Coronary artery (tissue), 2 donors: ENCODE results near the gene ZDHHC6.
A peak's percentile ranks its signal among the peaks of the same experiment; 100 is the strongest.

Experiments
- DNase-seq: peaks from one replicate; pipeline ENCODE4 v3.0.0-alpha.2; 2017; ENCODE audit warnings: low spot score
- H3K27ac ChIP-seq, 2 donors: fragments of 200-600 bp; sonication (generic); one replicate each; pipeline ENCODE4 v1.5.1; 2016 to 2019
- H3K4me3 ChIP-seq: fragments of 200-600 bp; sonication (generic); 2 replicates; pipeline ENCODE4 v1.5.1; 2016; ENCODE audit warnings: mild to moderate bottlenecking, moderate library complexity
- TF ChIP-seq, protein P1 (sequence below): fragments of 200-600 bp; sonication (generic); IDR thresholded peaks from one replicate; pipeline ENCODE4 v1.5.1; 2019; ENCODE audit warnings: antibody characterized with exemption

The ZDHHC6 gene, protein sequence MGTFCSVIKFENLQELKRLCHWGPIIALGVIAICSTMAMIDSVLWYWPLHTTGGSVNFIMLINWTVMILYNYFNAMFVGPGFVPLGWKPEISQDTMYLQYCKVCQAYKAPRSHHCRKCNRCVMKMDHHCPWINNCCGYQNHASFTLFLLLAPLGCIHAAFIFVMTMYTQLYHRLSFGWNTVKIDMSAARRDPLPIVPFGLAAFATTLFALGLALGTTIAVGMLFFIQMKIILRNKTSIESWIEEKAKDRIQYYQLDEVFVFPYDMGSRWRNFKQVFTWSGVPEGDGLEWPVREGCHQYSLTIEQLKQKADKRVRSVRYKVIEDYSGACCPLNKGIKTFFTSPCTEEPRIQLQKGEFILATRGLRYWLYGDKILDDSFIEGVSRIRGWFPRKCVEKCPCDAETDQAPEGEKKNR

DNA sequence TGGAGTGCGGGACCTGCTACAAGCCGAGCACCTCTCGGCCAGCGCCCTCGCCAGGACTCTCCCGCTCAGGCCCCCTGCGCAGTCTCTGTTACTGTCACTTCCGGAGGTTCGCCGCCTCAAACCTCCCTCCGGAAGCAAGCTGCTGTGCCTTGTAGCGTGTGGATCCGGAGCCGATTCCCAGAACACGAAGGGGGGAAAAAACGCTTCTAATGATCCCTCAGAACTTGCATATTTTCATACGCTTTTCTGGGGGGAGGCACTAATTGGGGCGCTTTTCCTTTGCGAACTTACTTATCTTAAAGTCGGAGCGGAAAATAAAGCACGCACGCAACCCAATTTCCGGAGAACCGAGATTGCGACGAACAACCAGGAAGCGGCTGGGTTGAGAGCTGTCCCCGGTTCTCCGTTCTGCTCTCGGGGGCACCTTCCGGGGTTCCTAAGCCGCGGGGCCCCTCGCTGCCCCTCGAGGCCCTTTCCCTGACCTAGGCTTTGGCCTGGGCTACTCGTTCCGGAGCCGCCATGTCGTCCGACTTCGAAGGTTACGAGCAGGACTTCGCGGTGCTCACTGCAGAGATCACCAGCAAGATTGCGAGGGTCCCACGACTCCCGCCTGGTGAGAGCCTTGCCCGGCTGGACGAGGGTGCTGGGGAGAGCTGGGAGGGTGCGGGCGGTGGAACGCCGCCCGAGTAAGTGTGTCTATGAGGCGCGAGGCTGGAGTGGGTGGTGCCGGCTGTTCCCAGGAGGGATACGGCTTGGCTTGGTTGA lies at the start of gene ZDHHC6, which contains the start of gene VTI1A:
Gene ZDHHC6 (minus strand): TSS at position 60 of the 765 bp plus-strand sequence. CDS start 1,478 bp downstream, outside the sequence.
Gene VTI1A (plus strand): TSS at position 361 of the 765 bp plus-strand sequence. CDS start 159 bp downstream, at position 520.
- peak within 1 kb of the TSS; percentile 57 to 87 for H3K27ac ChIP-seq
- H3K4me3 ChIP-seq = peak within 1 kb of the TSS; percentile 87
- DNase-seq = peak; percentile 88
- TF ChIP-seq, protein P1, sequence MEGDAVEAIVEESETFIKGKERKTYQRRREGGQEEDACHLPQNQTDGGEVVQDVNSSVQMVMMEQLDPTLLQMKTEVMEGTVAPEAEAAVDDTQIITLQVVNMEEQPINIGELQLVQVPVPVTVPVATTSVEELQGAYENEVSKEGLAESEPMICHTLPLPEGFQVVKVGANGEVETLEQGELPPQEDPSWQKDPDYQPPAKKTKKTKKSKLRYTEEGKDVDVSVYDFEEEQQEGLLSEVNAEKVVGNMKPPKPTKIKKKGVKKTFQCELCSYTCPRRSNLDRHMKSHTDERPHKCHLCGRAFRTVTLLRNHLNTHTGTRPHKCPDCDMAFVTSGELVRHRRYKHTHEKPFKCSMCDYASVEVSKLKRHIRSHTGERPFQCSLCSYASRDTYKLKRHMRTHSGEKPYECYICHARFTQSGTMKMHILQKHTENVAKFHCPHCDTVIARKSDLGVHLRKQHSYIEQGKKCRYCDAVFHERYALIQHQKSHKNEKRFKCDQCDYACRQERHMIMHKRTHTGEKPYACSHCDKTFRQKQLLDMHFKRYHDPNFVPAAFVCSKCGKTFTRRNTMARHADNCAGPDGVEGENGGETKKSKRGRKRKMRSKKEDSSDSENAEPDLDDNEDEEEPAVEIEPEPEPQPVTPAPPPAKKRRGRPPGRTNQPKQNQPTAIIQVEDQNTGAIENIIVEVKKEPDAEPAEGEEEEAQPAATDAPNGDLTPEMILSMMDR = no peak

DNA sequence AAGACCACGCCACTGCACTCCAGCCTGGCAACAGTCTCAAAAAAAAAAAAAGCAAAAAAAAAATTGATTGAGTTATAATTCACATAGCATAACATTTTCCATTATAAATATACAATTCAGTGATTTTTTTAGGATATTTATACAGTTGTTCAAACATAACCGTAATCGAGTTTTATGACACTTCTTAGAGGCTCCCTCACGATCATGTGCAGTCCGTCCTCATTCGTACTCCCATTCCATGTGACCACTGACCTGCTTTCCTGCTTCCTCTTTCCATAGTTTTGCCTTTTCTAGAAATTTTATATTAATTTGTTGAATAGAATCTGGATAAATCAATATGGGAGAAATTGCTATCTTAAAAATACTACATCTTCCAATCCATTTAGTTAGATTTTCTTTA lies 46.0 kb upstream of the ZDHHC6 start:
- Histone ChIP-seq H3K4me3 (no peak overlapping the region), H3K27ac (no peak overlapping the region)
- no peak for DNase-seq
- TF ChIP-seq, protein P1 = no peak

DNA sequence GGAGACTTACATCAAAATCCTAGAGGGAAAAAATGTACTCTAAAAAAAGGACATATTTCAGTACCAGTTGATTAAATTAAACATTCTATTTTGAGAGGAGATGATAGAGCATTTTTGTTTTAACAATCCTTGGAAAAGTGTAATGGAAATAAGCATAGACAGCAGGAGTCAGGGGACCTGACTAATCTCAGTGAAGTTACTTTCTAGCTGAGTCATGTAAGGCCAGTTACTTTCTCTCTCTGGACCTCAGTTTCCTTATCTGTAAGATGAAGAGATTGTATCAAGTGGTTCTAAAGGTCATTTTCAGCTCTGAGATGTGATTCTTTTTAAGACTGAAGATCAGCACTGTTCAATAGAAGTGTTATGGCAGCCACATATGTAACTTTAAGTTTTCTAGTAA lies 44.4 kb upstream of the ZDHHC6 start:
- TF ChIP-seq, protein P1 = no peak
- H3K4me3 ChIP-seq = no peak overlapping the region
- no peak for DNase-seq
- no peak overlapping the region for H3K27ac ChIP-seq

DNA sequence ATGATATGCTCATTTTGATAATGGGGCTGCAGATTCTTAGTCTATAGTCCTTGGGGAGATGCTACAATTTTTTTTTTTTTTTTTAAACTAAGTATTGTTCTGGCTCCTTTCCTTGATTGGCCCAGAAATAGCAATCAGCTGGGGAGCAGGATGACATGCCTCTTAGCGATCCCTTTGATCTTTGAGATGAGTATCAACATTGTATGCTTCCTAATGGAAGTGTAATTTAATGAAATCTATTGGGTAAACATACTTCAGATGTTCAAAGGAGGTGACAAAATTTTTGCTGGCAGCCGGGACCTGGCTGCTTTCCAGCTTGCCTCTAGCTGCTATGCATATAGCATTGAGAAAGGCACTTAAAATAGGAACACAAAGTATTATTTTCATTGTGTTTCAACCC lies 43.8 kb upstream of the ZDHHC6 start:
- no peak for DNase-seq
- TF ChIP-seq, protein P1 = no peak
- Histone ChIP-seq H3K4me3 (no peak overlapping the region), H3K27ac (no peak overlapping the region)

DNA sequence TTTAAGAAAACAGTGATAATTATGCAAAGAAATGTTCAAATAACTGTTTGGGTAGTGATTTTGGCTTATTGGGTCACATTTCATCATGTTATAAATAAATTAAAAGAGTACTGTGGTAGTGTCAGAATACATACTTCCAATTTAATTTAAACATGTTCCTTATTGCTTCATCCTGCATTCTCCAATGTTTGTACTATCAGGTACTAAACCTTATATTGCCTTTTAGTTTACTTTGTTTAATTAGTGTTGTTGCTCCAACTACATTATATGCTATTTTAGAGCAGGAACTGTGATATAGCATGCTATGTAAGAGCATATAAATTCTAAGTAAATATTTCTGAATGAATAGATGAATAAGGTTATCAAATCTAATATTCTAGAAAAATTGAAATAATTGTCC lies 41.2 kb upstream of the ZDHHC6 start:
- TF ChIP-seq, protein P1 = no peak
- no peak overlapping the region for H3K4me3 ChIP-seq
- no peak overlapping the region for H3K27ac ChIP-seq
- DNase-seq = no peak

DNA sequence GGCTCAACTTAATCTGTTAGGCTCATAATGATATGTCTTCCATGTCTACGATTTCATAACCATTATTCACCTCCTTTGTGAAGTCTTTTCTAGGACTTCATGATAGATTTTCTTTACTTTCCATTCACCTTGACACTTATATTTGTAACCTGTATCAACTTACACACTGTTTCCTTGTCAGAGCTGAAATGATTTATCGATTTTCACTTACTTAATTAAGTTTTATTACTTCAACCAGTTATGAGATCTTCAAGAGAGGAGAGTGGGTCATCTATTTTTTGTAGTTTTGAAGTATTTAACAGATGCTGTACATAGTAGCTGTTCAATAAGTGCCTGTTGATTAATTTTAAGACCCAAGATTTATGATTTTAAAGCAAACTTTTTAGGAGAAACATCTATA lies 37.7 kb upstream of the ZDHHC6 start:
- DNase-seq = no peak
- H3K4me3 ChIP-seq = no peak overlapping the region
- TF ChIP-seq, protein P1 = no peak
- H3K27ac ChIP-seq = no peak overlapping the region
